GM19452 (cell line): ENCODE data around the gene SPIN2B.
"Not testable (repeated sequence)": the region's sequence is repeated elsewhere in the genome, so short reads cannot be mapped to it uniquely, and the experiment has no call there.

Source experiments
- ATAC-seq: cut with Tn5 transposase; IDR thresholded peaks from one replicate; pipeline ENCODE4 v1.9.1; 2021; ENCODE audit not compliant: unreplicated experiment

Gene SPIN2B

DNA sequence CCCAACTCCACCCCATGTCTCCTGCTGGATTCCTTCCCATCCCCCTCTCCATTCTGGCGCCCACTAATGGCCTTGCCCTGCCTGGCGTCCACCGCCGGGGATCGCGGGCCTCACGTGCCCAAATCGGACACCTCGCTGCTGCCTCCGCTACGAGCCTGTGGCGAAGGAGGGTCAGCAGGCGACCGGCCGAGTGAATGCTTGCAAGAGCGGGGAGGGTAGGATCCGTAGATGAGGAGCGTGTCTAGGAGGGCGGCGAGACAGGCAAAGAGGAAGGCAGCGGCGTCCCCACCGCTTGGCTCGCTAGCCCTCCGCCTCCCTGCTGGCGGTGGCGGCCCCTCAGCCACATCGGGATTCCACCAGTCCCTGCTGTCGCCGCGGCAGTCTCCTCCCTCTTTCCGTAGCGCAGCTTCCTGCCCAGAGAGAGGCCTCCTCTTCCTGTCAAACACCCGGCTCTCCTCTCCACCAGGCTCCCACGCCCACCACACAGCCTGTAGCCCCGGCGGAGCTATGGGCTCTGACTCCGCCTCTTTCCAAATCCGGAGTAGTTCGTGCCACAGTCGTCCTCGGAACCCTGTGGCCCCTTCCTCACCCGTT is at the start of gene SPIN2B:
Gene SPIN2B (minus strand): TSS at position 387 of the 594 bp plus-strand sequence.
- ATAC-seq = peak; percentile 100

DNA sequence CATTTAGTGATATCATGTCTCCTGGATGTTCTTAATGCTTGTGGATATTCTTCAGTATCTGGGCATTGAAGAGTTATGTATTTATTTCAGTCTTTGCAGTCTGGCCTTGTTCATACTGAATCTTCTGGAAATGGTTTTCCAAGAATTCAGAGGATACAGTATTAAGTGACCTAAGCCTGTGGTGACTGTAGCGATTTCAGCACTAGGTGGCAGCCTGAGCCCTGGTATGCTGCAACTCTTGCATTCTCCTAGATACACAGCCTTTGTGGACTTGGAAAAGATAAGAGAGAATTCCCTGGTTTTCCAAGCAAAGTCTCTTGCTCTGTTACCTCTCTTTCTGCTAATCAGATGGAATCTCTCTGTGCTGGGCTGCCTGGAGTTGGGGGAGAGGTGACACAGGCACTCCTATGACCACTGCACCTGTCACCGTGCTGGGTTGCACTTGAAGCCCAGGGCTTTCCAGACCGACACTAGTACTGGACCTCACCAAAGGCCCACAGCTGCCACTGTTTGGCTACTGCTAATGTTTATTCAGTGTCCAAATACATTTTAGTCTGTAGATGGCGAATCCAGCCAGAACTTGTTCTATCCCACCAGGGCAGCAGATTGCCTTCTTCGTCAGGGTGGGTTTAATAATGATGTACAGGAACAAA is 35.2 kb upstream of the SPIN2B start:
- ATAC-seq = no peak

DNA sequence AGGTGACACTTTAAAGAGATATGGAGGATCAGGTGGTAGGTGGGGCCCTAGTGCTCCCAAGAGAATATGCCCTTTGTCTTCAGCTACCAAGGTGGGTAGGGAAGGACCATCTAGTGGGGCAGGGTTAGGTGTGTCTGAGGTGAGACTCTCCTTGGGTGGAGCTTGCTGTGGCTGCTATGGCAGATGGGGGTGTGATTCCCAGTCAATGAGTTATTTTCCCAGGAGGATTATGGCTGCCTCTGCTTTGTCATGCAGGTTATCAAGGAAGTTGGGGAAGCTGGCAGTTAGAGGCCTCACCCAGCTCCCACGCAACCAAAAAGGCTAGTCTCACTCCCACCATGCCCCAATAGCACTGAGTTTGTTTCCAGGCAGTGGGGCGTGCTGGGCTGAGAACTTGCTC is 33.8 kb upstream of the SPIN2B start:
- no peak for ATAC-seq

DNA sequence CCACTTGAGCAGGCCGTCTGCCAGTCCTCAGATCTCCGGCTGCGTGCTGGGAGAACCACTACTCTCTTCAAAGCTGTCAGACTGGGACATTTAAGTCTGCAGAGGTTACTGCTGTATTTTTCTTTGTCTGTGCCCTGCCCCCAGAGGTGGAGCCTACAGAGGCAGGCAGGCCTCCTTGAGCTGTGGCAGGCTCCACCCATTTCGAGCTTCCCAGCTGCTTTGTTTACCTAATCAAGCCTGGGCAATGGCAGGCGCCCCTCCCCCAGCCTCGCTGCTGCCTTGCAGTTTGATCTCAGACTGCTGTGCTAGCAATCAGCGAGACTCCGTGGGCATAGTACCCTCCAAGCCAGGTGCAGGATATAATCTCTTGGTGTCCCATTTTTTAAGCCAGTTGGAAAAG is 30.9 kb upstream of the SPIN2B start:
- not testable (repeated sequence) for ATAC-seq

DNA sequence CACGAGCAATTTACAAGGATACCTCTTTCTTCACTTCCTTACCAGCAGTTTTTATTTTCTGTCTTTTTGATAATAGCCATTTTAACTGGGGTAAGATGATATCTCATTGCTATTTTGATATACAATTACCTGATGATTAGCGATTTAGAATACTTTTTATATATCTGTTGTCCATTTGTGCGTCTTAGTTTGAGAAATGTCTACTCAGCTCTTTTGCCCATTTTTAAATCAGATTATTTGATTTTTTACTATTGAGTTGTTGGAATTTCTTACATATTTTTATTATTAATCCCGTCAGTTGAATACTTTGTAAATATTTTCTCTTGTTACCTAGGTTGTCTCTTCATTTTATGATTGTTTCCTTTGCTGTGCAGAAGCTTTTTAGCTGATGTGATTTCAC is 17.3 kb upstream of the SPIN2B start:
- no peak for ATAC-seq

DNA sequence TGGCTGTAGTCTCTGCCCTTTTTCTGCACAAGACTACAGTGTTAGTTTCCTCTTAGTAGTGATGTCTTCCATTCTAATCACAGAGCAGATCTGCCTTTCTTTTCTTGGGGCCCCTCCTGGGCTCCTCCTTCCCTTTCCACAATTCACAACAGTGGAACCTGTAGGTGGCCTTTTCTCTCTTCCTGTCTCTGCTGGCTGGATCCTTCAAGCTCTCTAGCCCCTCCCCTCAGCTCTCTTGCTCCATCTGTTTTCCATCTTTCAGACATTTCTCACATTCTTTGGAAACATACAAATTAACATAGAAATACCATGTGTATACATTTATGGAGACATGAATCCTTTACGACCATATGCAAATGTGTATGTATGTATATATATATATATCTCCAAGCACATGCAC is 16.2 kb upstream of the SPIN2B start:
- ATAC-seq = no peak

DNA sequence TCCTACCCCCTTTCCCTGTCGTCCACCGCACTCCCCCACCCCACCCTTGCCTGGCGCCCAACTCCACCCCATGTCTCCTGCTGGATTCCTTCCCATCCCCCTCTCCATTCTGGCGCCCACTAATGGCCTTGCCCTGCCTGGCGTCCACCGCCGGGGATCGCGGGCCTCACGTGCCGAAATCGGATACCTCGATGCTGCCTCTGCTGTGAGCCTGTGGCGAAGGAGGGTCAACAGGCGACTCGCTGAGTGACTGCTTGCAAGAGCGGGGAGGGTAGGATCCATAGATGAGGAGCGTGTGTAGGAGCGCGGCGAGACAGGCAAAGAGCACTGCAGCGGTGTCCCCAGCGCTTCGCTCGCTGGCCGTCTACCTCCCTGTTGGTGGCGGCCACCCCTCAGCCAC is 15.7 kb upstream of the SPIN2B start, which contains the start of gene SPIN2A:
Gene SPIN2A (minus strand): TSS at position 325 of the 400 bp plus-strand sequence. CDS start 800 bp downstream, outside the sequence.
- ATAC-seq = not testable (repeated sequence)

DNA sequence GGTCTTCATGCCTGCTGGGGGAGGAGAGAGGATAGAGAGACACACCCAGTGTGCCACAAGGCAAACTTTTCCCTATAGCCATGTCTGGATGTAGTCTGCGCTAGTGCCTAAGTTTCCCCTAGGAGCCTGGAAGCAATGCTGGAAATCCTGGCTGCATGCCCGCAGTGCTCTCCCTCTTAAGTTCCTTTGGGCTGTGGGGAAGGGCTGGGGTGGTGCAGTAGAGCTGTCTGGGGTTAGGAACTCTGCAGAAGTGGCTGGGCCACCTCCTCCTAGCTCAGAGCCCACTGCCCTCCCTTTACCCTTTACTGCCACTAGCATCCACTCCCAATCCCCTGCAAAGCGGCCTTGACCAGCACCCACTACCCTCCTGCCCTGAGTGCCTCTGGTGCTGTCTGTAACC is 15.2 kb upstream of the SPIN2B start:
- ATAC-seq = not testable (repeated sequence)

DNA sequence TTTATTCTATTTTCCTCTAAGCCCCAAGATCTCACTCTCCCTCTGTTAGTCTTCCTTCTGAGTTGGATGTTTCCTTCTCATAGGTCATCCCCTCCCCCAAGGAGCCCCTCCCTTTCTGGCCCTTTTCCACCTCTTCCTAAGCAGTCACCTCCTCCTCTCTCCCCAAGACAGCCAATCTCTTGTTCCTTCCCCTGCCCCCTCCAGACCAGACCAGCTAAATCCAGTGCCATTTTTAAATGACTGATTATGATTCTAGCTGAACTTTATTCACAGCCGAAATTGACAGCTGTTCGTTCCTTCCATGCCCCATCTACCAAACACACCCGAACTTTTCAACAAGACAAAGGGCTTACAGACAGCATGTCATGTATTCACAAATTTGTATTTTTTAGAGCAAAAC is 13.9 kb upstream of the SPIN2B start:
- ATAC-seq = no peak

DNA sequence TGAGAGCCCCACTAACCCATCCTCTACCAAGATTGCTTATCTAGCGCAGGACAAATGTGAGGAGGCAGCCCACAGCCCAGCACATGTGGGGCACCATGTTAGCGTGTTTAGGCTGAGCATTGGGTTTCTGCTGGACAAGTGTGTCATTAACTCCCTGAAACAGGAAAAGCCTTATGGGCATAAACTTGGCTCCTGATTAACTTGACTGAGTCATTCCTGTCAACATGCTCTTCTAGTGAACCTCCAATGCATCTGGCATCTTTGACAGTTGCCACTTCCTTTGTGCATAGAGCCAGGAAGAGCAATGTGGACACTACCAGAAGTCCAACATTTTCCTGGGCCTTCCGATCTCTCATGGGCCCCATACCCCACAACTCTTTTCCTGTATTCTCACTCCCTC is 13.4 kb upstream of the SPIN2B start:
- ATAC-seq = no peak

DNA sequence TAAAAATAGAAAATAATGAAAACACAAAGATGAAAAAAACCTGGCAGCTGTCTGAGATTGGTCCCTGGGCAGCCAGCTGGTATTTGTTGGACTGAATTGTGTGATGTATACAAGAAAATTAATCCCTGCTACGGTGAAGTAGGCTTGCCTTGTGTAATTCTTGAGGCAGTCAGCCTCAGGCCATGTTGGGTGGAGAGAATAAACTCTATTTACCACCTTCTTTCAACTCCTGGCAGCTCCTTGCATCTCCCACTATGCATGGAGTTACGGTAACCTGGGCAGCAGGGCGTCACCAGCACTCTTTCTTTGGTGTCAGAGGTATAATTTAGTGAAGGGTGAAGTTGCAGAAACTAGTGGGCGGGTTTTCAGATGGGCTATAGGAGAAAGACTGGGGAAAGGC is 12.4 kb upstream of the SPIN2B start:
- no peak for ATAC-seq

DNA sequence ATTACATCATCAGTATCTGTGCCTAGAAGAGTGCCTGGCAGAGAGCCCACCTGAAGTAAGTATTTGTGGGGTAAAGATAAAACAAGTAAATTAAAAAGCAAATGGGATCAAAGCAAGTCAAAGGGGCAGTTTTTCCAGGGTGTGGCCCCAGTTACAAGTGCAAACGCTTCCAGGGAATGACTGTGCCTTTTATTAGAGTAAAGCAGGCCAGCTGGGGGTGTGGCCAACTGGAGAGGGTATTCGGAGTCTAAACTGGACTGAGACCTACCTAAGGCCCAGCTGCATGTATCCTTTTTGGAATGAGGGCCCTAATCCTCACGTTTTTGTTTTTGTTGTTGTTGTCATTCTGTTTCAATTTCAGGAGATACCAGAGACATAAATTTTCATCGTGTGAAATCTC is 11.9 kb upstream of the SPIN2B start:
- not testable (repeated sequence) for ATAC-seq

DNA sequence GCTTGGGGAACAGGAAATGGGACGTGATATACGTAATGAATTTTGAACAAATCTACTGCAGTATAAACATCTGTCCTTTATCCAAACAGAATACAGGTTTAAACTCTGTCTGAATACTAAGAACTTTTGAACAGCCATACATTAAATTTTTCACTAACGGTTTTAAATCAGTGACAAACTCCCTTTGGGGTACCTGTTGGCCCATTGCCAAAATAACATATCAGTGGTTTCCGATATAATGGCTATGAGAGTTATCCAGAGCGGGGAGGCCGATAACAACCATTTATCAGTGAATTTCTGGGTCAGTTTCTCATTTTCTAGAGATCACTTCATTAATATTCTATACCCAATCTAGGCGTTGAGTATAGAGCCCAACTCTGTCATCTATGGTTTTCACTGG is 10.7 kb upstream of the SPIN2B start:
- ATAC-seq = no peak

DNA sequence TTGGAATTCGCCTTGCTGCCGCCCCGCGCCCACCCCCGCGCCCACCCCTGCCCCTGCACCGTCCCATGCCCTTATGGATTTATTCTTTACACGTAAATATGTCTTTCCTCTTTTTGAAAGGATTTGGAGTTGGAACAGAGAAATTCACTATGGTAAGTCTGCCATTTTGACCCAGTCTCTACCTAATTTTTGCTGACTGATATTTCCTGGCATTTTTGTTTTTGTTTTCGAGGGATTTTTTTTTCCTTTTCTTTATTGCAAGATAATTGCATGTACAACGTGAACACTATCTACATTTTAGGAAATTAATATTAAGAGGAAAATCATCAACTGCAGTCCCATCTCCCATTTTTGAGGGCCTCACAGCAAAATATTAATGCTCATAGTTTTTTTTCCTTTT is 468 bp upstream of the SPIN2B start:
- ATAC-seq = no peak

DNA sequence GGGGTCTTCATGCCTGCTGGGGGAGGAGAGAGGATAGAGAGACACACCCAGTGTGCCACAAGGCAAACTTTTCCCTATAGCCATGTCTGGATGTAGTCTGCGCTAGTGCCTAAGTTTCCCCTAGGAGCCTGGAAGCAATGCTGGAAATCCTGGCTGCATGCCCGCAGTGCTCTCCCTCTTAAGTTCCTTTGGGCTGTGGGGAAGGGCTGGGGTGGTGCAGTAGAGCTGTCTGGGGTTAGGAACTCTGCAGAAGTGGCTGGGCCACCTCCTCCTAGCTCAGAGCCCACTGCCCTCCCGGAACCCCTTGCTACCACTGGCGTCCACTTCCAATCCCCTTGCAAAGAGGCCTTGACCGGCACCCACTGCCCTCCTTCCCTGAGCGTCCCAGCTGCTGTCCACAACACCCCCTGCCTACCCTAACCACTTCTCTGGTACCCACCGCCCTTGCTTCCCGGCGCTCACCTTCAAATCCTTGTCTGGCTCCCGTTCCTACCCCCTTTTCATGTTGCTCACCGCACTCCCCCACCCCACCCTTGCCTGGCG is 658 bp downstream of the SPIN2B start:
- ATAC-seq = not testable (repeated sequence)

DNA sequence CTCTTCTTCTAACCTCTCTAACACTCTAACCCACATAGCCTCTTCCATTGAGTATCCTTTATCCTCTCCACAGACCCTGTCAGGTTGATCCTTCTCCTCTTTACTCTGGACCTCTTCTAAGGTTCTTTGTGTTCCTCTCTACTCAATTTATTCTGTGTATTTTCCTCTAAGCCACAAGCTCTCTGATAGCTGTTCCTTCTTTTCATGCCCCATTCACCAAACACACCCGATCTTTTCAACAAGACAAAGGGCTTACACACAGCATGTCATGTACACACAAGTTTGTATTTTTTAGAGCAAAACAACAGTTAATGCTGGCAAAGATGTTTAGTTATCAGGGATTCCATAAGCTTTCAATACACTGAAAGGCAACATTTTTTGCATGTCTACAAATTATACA is 1.9 kb downstream of the SPIN2B start:
- no peak for ATAC-seq

DNA sequence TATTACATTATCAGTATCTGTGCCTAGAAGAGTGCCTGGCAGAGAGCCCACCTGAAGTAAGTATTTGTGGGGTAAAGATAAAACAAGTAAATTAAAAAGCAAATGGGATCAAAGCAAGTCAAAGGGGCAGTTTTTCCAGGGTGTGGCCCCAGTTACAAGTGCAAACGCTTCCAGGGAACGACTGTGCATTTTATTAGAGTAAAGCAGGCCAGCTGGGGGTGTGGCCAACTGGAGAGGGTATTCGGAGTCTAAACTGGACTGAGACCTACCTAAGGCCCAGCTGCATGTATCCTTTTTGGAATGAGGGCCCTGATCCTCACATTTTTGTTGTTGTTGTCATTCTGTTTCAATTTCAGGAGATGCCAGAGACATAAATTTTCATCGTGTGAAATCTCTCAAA is 3.8 kb downstream of the SPIN2B start:
- not testable (repeated sequence) for ATAC-seq

DNA sequence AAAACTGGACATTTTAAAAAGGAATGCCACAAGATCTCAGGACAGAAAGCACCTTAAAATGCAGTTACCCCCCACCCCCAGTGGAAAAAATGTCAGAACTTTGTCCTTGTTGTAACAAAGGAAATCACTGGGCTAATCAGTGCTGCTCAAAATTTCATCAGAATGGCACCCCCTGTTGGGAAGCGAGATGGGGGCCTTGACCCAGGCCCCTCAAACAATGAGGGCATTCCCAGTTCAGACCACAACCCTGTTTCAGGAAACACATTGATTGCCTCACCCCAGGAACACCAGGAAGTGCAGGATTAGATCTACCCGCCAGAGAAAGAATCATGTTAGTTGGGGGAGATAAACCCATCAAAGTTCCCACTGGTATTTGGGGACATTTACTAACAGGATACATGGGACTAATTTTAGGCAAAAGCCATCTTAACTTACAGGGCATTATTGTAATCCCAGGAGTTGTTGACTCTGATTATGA is 16.4 kb downstream of the SPIN2B start:
- ATAC-seq = no peak

DNA sequence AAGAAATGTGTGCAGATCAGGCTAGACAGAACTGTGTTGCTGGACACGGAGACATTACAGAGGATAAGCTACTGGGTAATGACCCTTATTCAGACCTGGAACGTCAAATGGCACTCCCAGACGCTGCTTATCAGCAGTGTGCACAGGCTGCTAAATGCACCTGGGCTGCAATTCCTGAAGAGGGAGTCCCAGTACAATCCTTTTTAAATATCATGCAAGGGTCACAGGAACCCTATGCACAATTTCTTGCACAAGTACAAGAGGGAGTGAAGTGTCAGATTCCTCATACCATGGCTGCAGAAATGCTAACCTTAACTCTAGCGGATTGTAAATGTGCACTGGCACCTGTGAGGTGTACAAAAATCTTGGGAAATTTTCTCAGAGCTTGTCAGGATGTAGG is 16.9 kb downstream of the SPIN2B start:
- ATAC-seq = no peak

DNA sequence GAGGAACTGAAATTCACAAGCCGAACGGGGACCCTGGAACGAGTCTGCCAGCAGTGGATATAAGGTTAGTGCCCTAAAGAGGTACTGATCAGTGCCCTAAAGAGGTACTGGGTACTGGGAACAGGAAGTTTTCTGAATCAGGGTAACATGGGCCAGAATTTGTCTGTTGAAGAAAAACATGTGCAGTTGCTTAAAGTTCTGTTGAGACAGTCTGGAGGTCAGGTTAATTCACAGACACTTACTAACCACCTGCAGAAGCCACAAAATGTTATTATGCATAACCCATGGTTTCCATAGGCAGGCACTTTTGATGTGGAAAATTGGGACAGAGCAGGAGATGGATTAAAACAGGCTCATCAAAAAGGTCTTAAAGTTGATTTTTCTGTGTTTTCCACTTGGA is 17.9 kb downstream of the SPIN2B start:
- no peak for ATAC-seq

DNA sequence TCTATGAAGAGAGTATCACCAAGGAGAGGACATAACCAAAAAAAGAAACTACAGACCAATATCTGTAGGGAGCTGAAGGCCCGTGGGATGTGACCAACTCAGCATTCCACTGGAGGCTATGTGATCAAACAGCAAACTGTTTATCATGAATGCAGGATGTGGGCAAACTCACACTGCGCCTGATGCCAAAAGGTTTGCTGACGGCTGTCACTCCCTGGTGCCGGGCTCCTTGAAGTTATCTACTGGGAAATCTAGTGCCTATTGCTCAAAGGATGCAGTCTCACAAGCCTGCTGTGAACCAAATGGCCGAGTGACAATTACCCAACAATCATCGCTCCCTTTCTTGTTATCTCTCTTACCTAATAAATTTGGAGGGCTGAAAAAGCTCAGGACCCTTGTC is 18.4 kb downstream of the SPIN2B start:
- not testable (repeated sequence) for ATAC-seq

DNA sequence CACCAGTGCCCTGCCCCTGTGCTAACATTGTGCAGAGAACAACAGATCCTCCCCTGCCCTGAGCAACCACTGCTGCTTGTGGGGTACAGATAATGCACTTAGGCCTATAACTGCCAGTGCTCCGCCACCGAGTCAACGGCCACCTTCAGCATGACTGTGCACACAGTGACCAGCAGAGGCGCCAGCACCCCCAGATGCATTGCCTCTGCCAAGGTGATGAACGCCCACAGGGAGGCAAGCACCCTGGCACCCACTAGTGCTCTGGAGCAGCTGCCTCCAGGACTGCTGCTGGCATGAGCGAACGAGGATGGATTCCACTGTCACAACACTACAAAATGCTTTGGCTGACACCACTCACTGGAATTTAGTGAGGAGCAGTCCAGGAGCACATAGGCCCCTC is 38.2 kb downstream of the SPIN2B start:
- no peak for ATAC-seq
